Smooth muscle cell (in vitro differentiated cells): ENCODE results near the gene PRELID3B. TPM values are rescaled to one million over a fixed set of nuclear protein-coding genes. Genes with fewer than 3 reads are reported as not detected.

Experiments
- DNase-seq: peaks from one replicate; lab custom pipeline; 2025; ENCODE audit not compliant: unreplicated experiment; lab: John Stamatoyannopoulos, UW
- H2AFZ ChIP-seq: fragments of 200-600 bp; sonication (generic); 2 replicates; pipeline ENCODE4 v1.6.0; 2016; ENCODE audit warnings: antibody characterized with exemption, low read depth, mild to moderate bottlenecking
- H3F3A ChIP-seq: fragments of 200-600 bp; sonication (generic); 2 replicates; pipeline ENCODE4 v1.6.0; 2017; ENCODE audit warnings: antibody characterized with exemption, low read depth
- H3K27ac ChIP-seq: fragments of 200-600 bp; sonication (generic); 2 replicates; pipeline ENCODE4 v1.5.1; 2016; ENCODE audit warnings: low read depth, mild to moderate bottlenecking
- H3K27me3 ChIP-seq: fragments of 200-600 bp; sonication (generic); 2 replicates; pipeline ENCODE4 v1.6.1; 2016; ENCODE audit warnings: low read depth, mild to moderate bottlenecking
- H3K36me3 ChIP-seq: fragments of 200-600 bp; sonication (generic); 2 replicates; pipeline ENCODE4 v1.5.1; 2016; ENCODE audit warnings: low read depth
- H3K4me1 ChIP-seq: fragments of 200-600 bp; sonication (generic); 2 replicates; pipeline ENCODE4 v1.5.1; 2016; ENCODE audit warnings: low read depth
- H3K4me2 ChIP-seq: fragments of 200-600 bp; sonication (generic); 2 replicates; pipeline ENCODE4 v1.6.0; 2016; ENCODE audit warnings: mild to moderate bottlenecking
- H3K4me3 ChIP-seq: fragments of 200-600 bp; sonication (generic); 2 replicates; pipeline ENCODE4 v1.5.1; 2016; ENCODE audit warnings: mild to moderate bottlenecking
- H3K79me2 ChIP-seq: fragments of 200-600 bp; sonication (generic); 2 replicates; pipeline ENCODE4 v1.6.0; 2016; ENCODE audit warnings: low read depth, mild to moderate bottlenecking
- H3K9ac ChIP-seq: fragments of 200-600 bp; sonication (generic); 2 replicates; pipeline ENCODE4 v1.6.0; 2016; ENCODE audit warnings: low read depth
- H3K9me3 ChIP-seq: fragments of 200-600 bp; sonication (generic); replicated peaks from 2 replicates; pipeline ENCODE4 v1.5.1; 2016; ENCODE audit warnings: low read depth
- H4K20me1 ChIP-seq: fragments of 200-600 bp; sonication (generic); 2 replicates; pipeline ENCODE4 v1.6.0; 2016; ENCODE audit warnings: low read depth
- CTCF ChIP-seq: fragments of 200-600 bp; sonication (generic); IDR thresholded peaks from 2 replicates; pipeline ENCODE4 v1.5.1; 2017; ENCODE audit warnings: borderline replicate concordance, mild to moderate bottlenecking, antibody characterized with exemption; ENCODE audit not compliant: insufficient read depth, poor library complexity, severe bottlenecking
- WGBS: methylation state at CpG from one replicate; pipeline ENCODE4 v1.1.7; 2016; ENCODE audit warnings: low lambda C conversion rate; 5-methylcytosine and 5-hydroxymethylcytosine counted together
- polyA plus RNA-seq: library from polyadenylated mRNA; unstranded; fragments of >200 nt; fragmentation: Nextera tagmentation; extraction: Ambion mirVana; gene quantifications from 2 replicates; pipeline ENCODE4 v1.2.1, GENCODE V29; 2016
- total RNA-seq: library from RNA; depleted of rRNA; stranded (reverse); fragments of >200 nt; gene quantifications from 2 replicates; pipeline ENCODE4 v1.2.3, GENCODE V29; 2014

Gene PRELID3B
- total and polyA plus RNA-seq, 2 experiments from 2014 or later, result 20.9 to 44.9 TPM

GRCh38 chr20:59078231-59078630 lies 35.6 kb upstream of the PRELID3B start:
- no peak overlapping the region for H3K4me3 ChIP-seq
- no peak for TF ChIP-seq CTCF
- no peaks in the 10 kb centered on the region for H3K36me3 ChIP-seq
- no peak overlapping the region for H3K27ac ChIP-seq
- no peaks in the 10 kb centered on the region for H3K79me2 ChIP-seq
- no peak for DNase-seq
- no peaks in the 10 kb centered on the region for H3F3A ChIP-seq
- H3K9ac ChIP-seq, result no peak overlapping the region
- H3K4me1 ChIP-seq, result no peaks in the 10 kb centered on the region
- no peaks in the 10 kb centered on the region for H4K20me1 ChIP-seq
- peaks cover 34% of the 10 kb centered on the region for H3K27me3 ChIP-seq
- no peaks in the 10 kb centered on the region for H3K9me3 ChIP-seq
- 82% methylated on average over 5 of the region's 5 CpGs for WGBS
- H3K4me2 ChIP-seq, result no peak overlapping the region
- no peak overlapping the region for H2AFZ ChIP-seq

- H3K4me1 ChIP-seq, result no peaks in the 10 kb centered on the region
- no peak overlapping the region for H3K27ac ChIP-seq
- no peak overlapping the region for H3K4me2 ChIP-seq
- no peaks in the 10 kb centered on the region for H3F3A ChIP-seq
- no peaks in the 10 kb centered on the region for H4K20me1 ChIP-seq
- H3K4me3 ChIP-seq, result no peak overlapping the region
- H2AFZ ChIP-seq, result no peak overlapping the region
- WGBS, result 73% methylated on average over 1 of the region's 1 CpG
- no peak for TF ChIP-seq CTCF
- H3K9ac ChIP-seq, result no peak overlapping the region
- H3K9me3 ChIP-seq, result no peaks in the 10 kb centered on the region
- no peaks in the 10 kb centered on the region for H3K79me2 ChIP-seq
- no peak for DNase-seq
- H3K36me3 ChIP-seq, result no peaks in the 10 kb centered on the region
- peaks cover 34% of the 10 kb centered on the region for H3K27me3 ChIP-seq
These were observed 35.1 kb upstream of the PRELID3B start for GRCh38 chr20:59077705-59078104.

GRCh38 chr20:59075934-59076508 lies 33.4 kb upstream of the PRELID3B start:
- Histone ChIP-seq H3K27ac (no peak overlapping the region), H3F3A (no peaks in the 10 kb centered on the region), H3K27me3 (peaks cover 34% of the 10 kb centered on the region), H3K79me2 (no peaks in the 10 kb centered on the region), H3K9me3 (no peaks in the 10 kb centered on the region), H3K36me3 (no peaks in the 10 kb centered on the region), H3K4me1 (no peaks in the 10 kb centered on the region), H3K9ac (no peak overlapping the region), H4K20me1 (no peaks in the 10 kb centered on the region), H3K4me3 (no peak overlapping the region), H3K4me2 (no peak overlapping the region), H2AFZ (no peak overlapping the region)
- WGBS, result 80% methylated on average over 4 of the region's 4 CpGs
- no peak for TF ChIP-seq CTCF
- no peak for DNase-seq

DNA sequence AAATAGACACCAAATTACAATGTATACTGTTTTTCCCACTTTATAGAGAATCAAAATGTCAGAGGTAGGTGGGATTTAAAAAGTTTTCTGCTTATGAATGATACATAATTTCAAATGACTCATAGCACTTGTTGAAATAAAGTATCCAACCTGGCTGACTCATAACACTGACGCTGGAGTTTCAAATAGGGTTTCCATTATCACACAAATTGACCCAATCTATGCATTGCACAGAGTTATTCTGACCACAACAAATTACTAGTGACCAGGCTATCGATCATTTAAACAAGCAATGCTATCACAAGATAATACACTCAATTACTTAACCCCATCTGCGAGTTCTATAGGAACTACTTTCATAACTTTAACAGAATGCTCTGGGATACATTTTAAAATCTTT lies 31.9 kb upstream of the PRELID3B start:
- no peak for TF ChIP-seq CTCF
- H2AFZ ChIP-seq, result no peak overlapping the region
- H3K79me2 ChIP-seq, result no peaks in the 10 kb centered on the region
- no peak overlapping the region for H3K9ac ChIP-seq
- H3K4me1 ChIP-seq, result no peaks in the 10 kb centered on the region
- H3K4me3 ChIP-seq, result no peak overlapping the region
- no peak overlapping the region for H3K4me2 ChIP-seq
- no peak for DNase-seq
- H4K20me1 ChIP-seq, result no peaks in the 10 kb centered on the region
- no peaks in the 10 kb centered on the region for H3F3A ChIP-seq
- no peaks in the 10 kb centered on the region for H3K36me3 ChIP-seq
- no peaks in the 10 kb centered on the region for H3K9me3 ChIP-seq
- H3K27me3 ChIP-seq, result peaks cover 34% of the 10 kb centered on the region
- no peak overlapping the region for H3K27ac ChIP-seq
- WGBS, result 29% methylated on average over 3 of the region's 3 CpGs
